Ovary (tissue), 3 donors: ENCODE measurements around the gene ERCC6.

Experiments used
- POLR2A ChIP-seq: fragments of 450-650 bp; IDR thresholded peaks from one replicate; pipeline ENCODE4 v1.6.1; 2017; ENCODE audit warnings: antibody characterized with exemption, mild to moderate bottlenecking, moderate library complexity
- TF ChIP-seq, protein P1 (sequence below), 3 donors: fragments of 450-650 bp in 2 of 3; fragments of 200-600 bp in 1 of 3; IDR thresholded peaks; one replicate each; pipeline versions ENCODE4 v1.5.1 to v1.8.0; 2016 to 2022; ENCODE audit warnings: antibody characterized with exemption in 3 of 3, mild to moderate bottlenecking in 1 of 3
- donor health status: DM: no; HTN: no; CAD: no.

DNA sequence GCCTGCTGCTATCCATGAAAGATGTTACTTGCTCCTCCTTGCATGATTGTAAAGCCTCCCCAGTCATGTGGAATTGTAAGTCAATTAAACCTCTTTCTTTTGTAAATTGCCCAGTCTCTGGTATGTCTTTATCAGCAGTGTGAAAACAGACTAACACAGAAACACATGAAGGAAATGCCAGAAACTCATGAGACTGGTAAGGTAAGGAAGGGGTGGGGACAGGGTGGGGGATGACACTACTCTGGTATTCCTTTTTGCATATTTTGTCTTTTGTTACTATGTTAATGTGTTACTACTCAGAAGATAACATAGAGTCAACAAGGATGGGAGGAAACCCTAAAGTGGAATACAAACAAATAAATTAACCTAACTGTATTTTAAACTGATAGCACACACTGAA is 73.2 kb downstream of the ERCC6 start:
- TF ChIP-seq, protein P1, sequence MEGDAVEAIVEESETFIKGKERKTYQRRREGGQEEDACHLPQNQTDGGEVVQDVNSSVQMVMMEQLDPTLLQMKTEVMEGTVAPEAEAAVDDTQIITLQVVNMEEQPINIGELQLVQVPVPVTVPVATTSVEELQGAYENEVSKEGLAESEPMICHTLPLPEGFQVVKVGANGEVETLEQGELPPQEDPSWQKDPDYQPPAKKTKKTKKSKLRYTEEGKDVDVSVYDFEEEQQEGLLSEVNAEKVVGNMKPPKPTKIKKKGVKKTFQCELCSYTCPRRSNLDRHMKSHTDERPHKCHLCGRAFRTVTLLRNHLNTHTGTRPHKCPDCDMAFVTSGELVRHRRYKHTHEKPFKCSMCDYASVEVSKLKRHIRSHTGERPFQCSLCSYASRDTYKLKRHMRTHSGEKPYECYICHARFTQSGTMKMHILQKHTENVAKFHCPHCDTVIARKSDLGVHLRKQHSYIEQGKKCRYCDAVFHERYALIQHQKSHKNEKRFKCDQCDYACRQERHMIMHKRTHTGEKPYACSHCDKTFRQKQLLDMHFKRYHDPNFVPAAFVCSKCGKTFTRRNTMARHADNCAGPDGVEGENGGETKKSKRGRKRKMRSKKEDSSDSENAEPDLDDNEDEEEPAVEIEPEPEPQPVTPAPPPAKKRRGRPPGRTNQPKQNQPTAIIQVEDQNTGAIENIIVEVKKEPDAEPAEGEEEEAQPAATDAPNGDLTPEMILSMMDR (IDR thresholded peaks at IDR 0.05) = no peak
- TF ChIP-seq POLR2A = no peak
